Suprapubic skin (tissue), 4 donors: ENCODE results near the gene SZT2. TPM values are rescaled to one million over a fixed set of nuclear protein-coding genes. Genes with fewer than 3 reads are reported as not detected.

Source experiments
- DNase-seq, 2 donors: peaks; one replicate each; pipeline ENCODE4 v3.0.0-alpha.2; 2019; ENCODE audit warnings: low spot score in 2 of 2
- H3K27ac ChIP-seq: fragments of 200-600 bp; sonication (generic); one replicate; pipeline ENCODE4 v1.5.1; 2019
- H3K27me3 ChIP-seq: fragments of 200-600 bp; sonication (generic); one replicate; pipeline ENCODE4 v1.5.1; 2019
- H3K36me3 ChIP-seq: fragments of 200-600 bp; sonication (generic); one replicate; pipeline ENCODE4 v1.5.1; 2019
- H3K4me1 ChIP-seq: fragments of 200-600 bp; sonication (generic); one replicate; pipeline ENCODE4 v1.5.1; 2019
- H3K4me3 ChIP-seq: fragments of 200-600 bp; sonication (generic); one replicate; pipeline ENCODE4 v1.5.1; 2019; ENCODE audit warnings: mild to moderate bottlenecking
- H3K9me3 ChIP-seq: fragments of 200-600 bp; sonication (generic); one replicate; pipeline ENCODE4 v1.5.1; 2019
- CTCF ChIP-seq, 2 donors: fragments of 200-600 bp in 1 of 2; fragments of 450-650 bp in 1 of 2; sonication (generic) in 1 of 2; IDR thresholded peaks; one replicate each; pipeline ENCODE4 v1.5.1; 2016 to 2019; ENCODE audit warnings: antibody characterized with exemption in 2 of 2, mild to moderate bottlenecking in 1 of 2, moderate library complexity in 1 of 2
- EP300 ChIP-seq: sonication (generic); formaldehyde crosslinking; IDR thresholded peaks from one replicate; pipeline ENCODE4 v1.6.1; 2017; ENCODE audit warnings: antibody characterized with exemption
- POLR2A ChIP-seq, 2 donors: fragments of 450-650 bp; IDR thresholded peaks; one replicate each; pipeline ENCODE4 v1.6.1; 2017; ENCODE audit warnings: antibody characterized with exemption in 2 of 2, mild to moderate bottlenecking in 2 of 2, moderate library complexity in 2 of 2
- POLR2AphosphoS5 ChIP-seq, 3 donors: sonication (generic); formaldehyde crosslinking; IDR thresholded peaks; one replicate each; pipeline ENCODE4 v1.6.1; 2017; ENCODE audit warnings: antibody characterized with exemption in 3 of 3
- WGBS: methylation state at CpG from one replicate; pipeline ENCODE4 v1.1.5; 2018; 5-methylcytosine and 5-hydroxymethylcytosine counted together
- total RNA-seq, 4 donors: library from RNA; depleted of rRNA; stranded (reverse); fragments of >200 nt; gene quantifications; one replicate each; pipeline ENCODE4 v1.1.0, GENCODE V29; 2016

SZT2 gene
- total RNA-seq, 4 donors from 2014 or later, result 44.2 to 132 (median 65.5) TPM

GRCh38 chr1:43370564-43370963 is 19.1 kb upstream of the SZT2 start:
- TF ChIP-seq CTCF (IDR thresholded peaks at IDR 0.05) (no peak), POLR2A (IDR thresholded peaks at IDR 0.05) (no peak), POLR2AphosphoS5 (IDR thresholded peaks at IDR 0.05) (no peak), EP300 (no peak)
- Histone ChIP-seq H3K27ac (no peak overlapping the region), H3K9me3 (no peaks in the 10 kb centered on the region), H3K36me3 (peaks cover under 1% of the 10 kb centered on the region), H3K27me3 (no peaks in the 10 kb centered on the region), H3K4me3 (no peak overlapping the region), H3K4me1 (peaks cover 35% of the 10 kb centered on the region)
- WGBS, result 76% methylated on average over 4 of the region's 4 CpGs
- DNase-seq, result no peak

GRCh38 chr1:43372172-43372571 is 17.5 kb upstream of the SZT2 start:
- H3K36me3 ChIP-seq, result no peaks in the 10 kb centered on the region
- no peak for DNase-seq
- no peaks in the 10 kb centered on the region for H3K27me3 ChIP-seq
- no peaks in the 10 kb centered on the region for H3K9me3 ChIP-seq
- H3K27ac ChIP-seq, result no peak overlapping the region
- 93% methylated on average over 5 of the region's 5 CpGs for WGBS
- peaks cover 19% of the 10 kb centered on the region for H3K4me1 ChIP-seq
- H3K4me3 ChIP-seq, result no peak overlapping the region
- no peak for TF ChIP-seq POLR2AphosphoS5 (IDR thresholded peaks at IDR 0.05)

DNA sequence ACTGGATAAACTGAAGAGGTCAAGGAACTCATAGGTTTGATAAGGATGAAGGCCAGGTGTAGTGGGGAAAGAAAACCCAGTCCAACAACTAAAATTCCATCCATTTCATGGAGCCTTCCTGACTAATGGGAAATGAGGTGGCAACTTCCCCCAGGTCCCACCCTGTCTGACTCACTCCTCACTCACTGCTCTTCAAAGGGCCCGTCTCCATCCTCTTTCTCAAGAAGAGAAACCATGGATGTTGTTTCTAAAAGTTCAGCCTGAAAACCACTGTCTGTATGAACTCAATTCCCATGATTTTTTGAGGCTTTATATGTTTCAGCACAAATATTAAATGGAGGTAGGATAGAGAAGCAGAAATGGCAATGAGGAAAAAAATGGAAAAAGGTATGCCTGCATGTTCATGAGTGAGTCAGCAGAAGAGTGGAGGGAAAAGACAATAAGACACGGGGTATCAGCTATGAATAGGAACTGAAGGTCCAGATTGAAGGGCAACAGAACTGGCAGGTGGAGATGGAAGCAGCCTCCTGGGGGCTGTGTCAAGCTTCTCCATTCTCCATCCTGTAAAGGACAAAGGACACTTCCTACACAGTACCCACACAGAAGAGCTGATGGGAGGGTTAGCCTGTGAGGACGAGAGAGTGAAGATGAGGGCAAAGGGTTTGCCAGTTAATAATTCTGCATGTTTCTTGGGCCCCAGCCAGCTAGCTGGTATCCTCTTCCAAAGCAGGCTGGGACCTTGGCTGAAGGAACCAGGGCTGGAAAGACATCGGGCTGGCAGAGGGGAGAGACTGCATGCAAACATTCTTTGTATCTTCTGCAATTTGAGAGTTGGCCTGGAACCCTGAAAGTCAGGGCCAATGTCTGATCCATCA is 16.4 kb upstream of the SZT2 start:
- H3K9me3 ChIP-seq, result no peaks in the 10 kb centered on the region
- 42% methylated on average over 4 of the region's 4 CpGs for WGBS
- H3K27me3 ChIP-seq, result no peaks in the 10 kb centered on the region
- H3K4me3 ChIP-seq, result no peak overlapping the region
- TF ChIP-seq POLR2A (IDR thresholded peaks at IDR 0.05), result no peak
- TF ChIP-seq CTCF (IDR thresholded peaks at IDR 0.05), result no peak
- TF ChIP-seq POLR2AphosphoS5 (IDR thresholded peaks at IDR 0.05), result no peak
- TF ChIP-seq EP300, result no peak
- no peak overlapping the region for H3K27ac ChIP-seq
- no peaks in the 10 kb centered on the region for H3K36me3 ChIP-seq
- DNase-seq, result no peak
- peaks cover 14% of the 10 kb centered on the region for H3K4me1 ChIP-seq

GRCh38 chr1:43376723-43377235 is 12.9 kb upstream of the SZT2 start:
- Histone ChIP-seq H3K4me1 (peaks cover 4% of the 10 kb centered on the region), H3K4me3 (no peak overlapping the region), H3K27ac (no peak overlapping the region), H3K9me3 (no peaks in the 10 kb centered on the region), H3K36me3 (no peaks in the 10 kb centered on the region), H3K27me3 (no peaks in the 10 kb centered on the region)
- TF ChIP-seq POLR2A (IDR thresholded peaks at IDR 0.05) (no peak), EP300 (no peak), POLR2AphosphoS5 (IDR thresholded peaks at IDR 0.05) (no peak), CTCF (IDR thresholded peaks at IDR 0.05) (no peak)
- no peak for DNase-seq
- WGBS, result 80% methylated on average over 7 of the region's 7 CpGs

GRCh38 chr1:43377831-43378230 is 11.9 kb upstream of the SZT2 start:
- no peaks in the 10 kb centered on the region for H3K9me3 ChIP-seq
- H3K27me3 ChIP-seq, result no peaks in the 10 kb centered on the region
- peaks cover 8% of the 10 kb centered on the region for H3K36me3 ChIP-seq
- H3K4me3 ChIP-seq, result no peak overlapping the region
- peaks cover 3% of the 10 kb centered on the region for H3K4me1 ChIP-seq
- H3K27ac ChIP-seq, result no peak overlapping the region
- TF ChIP-seq POLR2A (IDR thresholded peaks at IDR 0.05) (no peak), POLR2AphosphoS5 (IDR thresholded peaks at IDR 0.05) (no peak), EP300 (no peak), CTCF (IDR thresholded peaks at IDR 0.05) (no peak)
- WGBS, result 87% methylated on average over 1 of the region's 1 CpG
- DNase-seq, result no peak
